GM21381 (cell line): ENCODE measurements around the gene INPP5A.

Experiments used
- ATAC-seq: cut with Tn5 transposase; IDR thresholded peaks from one replicate; pipeline ENCODE4 v1.9.1; 2021; ENCODE audit warnings: mild to moderate bottlenecking, moderate library complexity; ENCODE audit not compliant: unreplicated experiment

Gene INPP5A

DNA sequence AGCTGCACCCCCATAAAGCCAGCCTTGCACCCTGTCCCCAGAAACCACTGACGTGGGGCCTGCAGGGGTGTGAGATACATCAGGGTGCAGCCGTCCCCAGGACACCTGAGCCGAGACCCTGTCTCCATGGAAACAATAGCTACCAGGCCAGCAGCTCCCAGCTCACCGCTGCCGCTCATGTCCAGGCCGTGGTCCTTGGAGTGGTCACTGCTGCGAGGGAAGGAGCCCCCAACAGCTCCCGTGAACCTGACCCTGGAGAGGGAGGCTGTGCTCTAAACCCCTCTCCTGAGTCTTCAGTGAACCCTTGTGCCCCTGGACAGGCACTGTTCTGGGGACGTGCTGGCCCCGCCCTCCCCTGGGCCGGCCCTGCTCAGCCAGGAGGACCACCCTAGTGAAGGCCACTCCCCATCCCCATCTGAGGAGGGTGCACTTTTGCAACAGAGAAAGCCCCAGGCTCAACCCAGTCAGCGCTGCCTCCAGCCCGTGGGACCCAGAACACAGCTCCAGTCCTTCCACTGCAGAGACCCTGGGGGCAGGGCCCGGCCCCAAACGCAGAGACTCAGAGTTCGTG lies 19.6 kb upstream of the INPP5A start:
- no peak for ATAC-seq

- no peak for ATAC-seq
Observed at GRCh38 chr10:132518572-132519381, 18.8 kb upstream of the INPP5A start.

DNA sequence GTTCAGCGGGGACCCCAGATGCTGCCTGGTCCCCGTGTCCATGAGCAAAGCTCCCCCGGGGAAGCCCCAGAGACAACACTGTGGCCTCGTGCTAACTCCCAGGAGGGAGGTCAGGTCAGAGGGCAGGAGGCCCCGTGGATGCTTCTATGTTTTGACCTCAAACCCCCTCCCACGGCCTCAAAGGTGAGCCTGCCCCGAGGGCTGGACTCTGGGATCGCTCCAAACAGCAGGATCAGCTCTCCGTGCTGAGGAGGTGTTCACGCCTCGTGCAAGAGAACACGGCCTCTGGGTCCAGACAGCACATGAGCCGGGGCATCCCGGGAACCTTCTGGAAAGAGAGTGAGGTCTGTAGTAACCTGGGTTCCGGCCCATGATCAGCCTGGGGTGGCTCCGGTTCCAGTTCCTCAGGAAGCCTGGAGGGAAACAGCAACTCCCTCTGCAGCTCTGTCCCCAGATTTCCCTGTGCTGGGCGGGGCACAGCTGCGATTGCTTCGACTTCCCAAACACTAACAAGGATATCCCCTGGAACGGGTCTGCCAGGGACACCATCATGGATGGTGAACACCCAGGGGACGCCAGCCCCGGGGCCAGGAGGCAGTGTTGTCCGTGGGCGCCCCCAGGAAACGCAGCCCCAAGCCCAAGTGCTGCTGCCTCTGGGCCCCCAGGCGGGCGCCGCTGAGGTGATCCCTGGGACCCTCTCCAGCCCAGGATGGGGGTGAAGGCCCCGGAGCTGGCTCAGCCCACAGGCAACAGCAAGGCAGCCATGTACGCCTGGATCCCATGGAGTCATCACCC lies 18.0 kb upstream of the INPP5A start:
- ATAC-seq: no peak

DNA sequence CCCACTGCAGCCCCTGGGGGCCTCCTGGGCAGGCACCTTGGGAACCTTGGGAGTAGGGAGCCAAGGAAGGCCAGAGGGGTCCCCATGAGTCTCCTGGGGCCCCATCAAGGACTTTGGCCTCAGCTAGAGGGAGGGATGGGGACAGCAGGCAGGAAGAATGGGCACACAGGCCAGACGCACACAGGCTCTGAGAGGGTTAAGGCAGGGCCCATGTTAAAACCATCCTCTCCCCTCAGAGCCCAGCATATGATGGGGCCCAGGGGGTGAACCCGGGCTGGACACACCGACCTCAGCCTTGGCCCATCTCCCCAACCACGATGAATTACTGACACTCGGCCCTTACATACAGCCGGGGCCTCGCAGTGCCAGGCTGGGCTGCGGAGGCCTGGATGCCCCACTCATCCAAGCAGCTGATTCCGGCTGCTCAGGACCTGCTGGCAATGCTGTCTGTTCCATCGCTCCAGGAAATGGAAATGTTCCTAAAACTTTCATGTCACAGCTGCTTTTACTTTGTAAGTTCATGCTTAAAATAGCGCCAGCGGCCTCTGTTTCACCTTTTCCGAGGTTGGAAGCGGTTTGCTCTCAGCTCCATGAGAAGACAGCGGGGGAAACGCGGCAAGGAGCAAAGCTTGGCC lies 17.3 kb upstream of the INPP5A start:
- no peak for ATAC-seq

GRCh38 chr10:132521041-132521465 lies 16.5 kb upstream of the INPP5A start:
- no peak for ATAC-seq

DNA sequence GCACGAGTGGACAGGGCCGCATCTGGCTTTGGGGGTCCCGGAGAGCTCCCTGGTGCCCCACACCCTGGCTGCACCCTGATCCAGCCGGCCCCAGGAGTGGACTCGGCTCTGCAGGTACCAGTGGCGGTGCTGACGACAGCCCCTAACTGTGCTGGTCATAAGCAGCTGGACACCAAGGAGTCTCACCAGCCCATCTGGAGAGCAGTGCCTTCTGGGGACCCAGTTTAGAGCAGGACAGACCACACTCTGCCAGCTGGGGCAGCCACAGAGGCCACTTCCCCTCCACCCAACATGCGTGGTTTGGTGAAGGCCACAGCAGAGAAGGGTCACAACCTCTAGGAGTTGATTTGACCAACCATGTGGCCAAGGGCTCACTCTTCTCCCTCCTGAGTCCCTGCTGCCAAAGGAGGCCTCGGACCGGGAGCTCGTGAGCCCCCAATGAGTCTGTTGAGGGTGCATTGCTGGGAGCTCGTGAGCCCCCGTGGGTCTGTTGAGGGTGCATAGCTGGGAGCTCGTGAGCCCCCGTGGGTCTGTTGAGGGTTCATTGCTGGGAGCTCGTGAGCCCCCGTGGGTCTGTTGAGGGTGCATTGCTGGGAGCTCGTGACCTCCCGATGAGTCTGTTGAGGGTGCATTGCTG lies 16.0 kb upstream of the INPP5A start:
- ATAC-seq: no peak

GRCh38 chr10:132522521-132523411 lies 14.8 kb upstream of the INPP5A start:
- no peak for ATAC-seq

DNA sequence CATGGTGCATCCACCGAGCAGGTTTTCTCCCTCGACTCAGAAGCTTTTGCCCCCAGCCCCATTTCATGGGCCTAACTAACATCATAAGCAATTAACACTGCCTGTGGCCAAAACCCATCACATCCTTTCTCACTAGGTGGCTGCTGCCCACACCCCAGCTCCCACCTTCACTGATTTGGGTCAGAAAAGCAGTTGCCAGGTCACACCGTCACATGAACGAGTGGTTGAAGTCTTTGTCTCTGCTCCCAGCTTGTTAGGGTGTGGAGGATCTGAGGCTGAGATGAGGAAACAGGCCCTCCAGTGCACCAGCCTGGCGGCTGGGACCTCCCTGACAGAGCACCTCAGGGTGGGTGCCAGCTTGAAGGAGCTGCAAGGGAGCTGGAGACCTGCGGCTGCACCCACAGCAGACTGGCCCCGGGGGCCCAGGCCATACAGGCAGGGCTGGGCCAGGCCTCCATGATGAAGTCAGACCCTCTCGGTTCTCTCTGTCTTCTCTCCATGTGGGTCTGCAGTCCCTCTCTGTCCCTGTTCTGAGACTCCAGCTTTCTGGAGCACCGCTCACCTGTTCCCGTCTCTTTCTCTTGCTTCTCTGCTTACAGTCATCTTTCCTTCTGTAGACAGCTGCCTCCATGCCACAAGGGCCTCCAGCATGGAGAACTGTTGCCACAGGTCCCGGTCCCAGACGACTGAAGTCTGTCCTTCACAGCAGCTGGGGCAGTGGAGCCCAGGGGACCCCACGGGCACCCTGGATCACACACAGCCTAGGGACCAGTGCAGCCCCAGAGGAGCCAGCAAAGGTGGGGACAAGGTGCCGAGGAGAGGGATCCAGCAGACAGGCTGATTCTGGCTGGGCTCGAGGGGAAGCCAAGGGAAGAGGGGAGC lies 13.8 kb upstream of the INPP5A start:
- no peak for ATAC-seq

DNA sequence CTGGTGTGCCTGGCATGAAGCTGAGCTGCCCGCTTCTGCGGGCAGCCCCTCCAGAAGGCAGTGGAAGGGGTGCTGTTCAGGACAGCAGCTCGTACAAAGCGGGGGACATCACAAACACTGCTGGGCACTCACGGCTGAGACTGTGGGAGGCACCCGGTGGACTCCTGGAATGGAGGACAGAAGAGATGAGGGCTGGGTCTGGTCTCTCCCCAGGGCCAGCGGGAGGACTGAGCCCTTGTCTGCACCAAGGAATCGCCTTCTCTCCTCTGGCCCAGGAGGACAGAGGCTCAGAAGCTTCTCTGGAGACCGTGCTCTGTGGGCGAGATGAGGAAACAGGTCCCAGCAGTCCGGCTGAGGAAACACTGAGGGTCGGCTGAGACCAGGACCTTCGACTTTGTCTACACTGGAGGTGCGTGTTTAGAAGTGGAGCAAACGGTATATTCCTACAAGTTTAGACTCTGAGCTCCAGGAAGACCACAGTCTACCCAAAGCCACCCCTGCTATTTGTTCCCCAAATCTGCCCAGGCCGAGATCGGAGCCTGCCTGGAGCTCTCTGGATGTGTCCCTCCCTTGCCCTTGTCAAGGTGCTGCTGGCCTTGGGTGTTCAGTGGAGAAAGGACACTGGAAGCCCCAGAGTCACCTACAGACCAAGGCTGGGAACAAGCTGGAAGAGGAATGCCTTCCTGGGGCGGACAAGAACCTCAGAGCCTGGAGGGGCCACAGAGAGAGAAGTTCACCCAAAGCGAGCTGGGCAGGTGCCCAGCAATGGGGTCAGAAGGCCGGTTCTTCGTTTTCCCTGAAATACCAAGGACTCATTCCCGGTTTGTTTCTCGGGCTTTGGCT lies 12.9 kb upstream of the INPP5A start:
- ATAC-seq: no peak

- no peak for ATAC-seq
Observed at GRCh38 chr10:132526676-132527075, 10.9 kb upstream of the INPP5A start.

DNA sequence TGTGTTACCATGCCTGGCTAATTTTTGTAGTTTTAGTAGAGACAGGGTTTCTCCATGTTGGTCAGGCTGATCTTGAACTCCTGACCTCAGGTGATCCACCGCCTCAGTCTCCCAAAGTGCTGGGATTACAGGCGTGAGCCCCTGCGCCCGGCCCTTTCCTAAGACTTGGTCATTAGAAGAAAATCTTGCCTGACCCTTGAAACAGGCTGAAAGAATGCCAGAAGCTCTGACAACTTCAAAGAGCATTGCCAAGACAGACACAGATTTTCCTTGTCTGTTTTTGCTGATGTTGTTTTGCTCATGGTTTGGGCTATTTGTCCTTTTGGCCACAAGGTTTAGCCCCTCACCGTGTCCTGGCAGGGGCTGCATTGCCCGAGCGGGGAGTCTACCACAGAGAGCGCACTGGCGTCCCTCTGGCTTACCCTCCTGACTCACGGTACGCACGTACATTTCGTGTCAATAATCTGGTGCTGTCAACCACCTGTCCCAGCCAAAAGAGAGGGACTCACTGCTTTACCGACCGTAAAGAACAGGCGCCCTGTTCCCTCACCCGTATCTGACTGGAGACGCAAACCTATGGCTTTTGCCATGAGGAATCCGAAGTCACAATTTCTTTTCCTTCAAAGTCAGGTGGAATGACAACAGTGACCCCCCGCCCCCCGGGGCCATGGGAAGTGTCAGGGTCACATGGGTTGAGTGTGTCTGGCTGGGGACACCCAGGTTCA lies 10.1 kb upstream of the INPP5A start:
- no peak for ATAC-seq

DNA sequence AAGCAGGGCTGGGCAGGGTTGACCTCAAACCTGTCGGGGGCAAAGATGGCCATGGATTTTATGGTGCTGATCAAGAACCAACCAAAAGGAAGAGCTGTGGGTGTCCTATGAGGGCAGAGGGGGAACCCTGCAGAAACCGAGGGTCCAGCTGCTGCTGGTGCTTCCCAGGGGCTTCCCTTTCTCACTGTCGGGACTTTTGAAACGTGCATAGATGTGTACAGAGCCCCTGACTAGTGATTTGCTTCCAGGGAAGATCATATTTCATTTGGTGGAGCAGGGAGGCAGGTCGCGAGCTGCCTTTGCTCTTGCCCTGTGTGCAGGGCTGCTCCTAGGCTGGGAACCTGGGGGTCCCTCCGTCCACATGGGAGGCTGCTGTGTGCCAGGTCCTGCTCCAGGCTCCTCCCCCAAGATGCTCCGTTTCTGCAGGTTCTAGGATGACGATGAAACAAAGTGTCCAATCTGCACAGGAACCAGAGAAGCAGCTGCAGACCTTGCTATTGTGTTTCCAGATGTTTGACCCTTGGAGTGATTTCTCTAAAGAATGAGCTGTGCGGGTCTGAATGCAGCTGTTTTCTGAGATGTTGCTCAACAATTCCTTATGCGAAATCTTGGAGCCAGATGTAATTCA lies 9.4 kb upstream of the INPP5A start:
- no peak for ATAC-seq

- ATAC-seq: no peak
Observed at GRCh38 chr10:132532179-132532578, 5.4 kb upstream of the INPP5A start.

DNA sequence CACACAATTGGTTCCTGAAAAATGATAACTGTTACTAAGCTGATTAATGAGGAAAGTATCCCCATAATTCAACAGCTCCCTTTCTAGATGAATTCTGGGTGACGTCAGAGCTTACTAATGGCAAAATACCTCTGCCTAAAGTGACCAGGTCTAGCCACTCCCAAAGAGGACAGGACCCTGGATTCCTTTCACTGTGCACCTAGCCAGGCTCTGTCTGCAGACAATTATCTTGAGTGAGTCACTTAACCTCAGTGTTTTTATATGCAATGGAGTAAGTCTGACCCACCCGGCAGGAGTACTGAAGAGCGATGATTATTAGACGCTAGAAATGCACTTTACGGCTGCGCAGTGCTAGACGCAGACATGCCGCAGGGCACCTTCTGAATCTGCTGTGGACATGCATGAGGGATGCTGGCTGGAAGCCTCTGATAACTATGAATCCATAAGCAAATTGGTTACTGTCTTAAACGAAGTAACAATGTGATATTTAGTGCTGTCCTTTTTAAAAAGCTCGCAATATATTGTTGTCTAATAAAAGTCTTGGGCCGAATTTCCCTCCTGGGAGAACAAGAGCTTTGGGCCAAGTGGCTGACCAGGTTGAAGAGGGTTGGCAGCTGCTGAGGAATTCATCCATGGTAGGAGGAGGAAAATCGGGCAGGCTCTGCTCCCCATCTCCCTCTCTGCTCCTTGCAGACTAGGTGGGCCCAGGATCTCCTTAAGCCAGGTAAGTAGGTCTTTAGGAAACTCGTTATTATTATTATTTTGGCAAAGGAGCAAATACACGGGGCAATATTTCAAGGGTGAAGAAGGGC lies 4.6 kb upstream of the INPP5A start:
- no peak for ATAC-seq

GRCh38 chr10:132533571-132534260 lies 3.9 kb upstream of the INPP5A start:
- no peak for ATAC-seq
